ENCODE results near the gene ATP6AP2.

Gene ATP6AP2

GRCh38 chrX:40580537-40581335 lies at the start of gene ATP6AP2:
TSS of gene ATP6AP2 (plus strand) at chrX:40580970. CDS start at chrX:40581066, 96 bp downstream.
- H3K4me3 ChIP-seq (ENCODE audit: low read length): peak within 1 kb of the TSS; percentile 69
- no peak for TF ChIP-seq CTCF (IDR thresholded peaks at IDR 0.05; ENCODE audit: insufficient read depth, low read depth, low read length, missing control alignments)

GRCh38 chrX:40531056-40531826 lies 49.5 kb upstream of the ATP6AP2 start:
- TF ChIP-seq CTCF (IDR thresholded peaks at IDR 0.05; ENCODE audit: insufficient read depth, low read depth, low read length, missing control alignments): no peak
- DNase-seq (ENCODE audit: low read depth): peak; percentile 17
- H3K4me3 ChIP-seq (ENCODE audit: low read length): no peak overlapping the region

More at GRCh38 chrX:40580537-40581335, at the start of gene ATP6AP2:
- peak; percentile 93 for DNase-seq (ENCODE audit: low read depth)

GRCh38 chrX:40537310-40537709 lies 43.5 kb upstream of the ATP6AP2 start:
- DNase-seq (ENCODE audit: low read depth): no peak
- no peak overlapping the region for H3K4me3 ChIP-seq (ENCODE audit: low read length)
- no peak for TF ChIP-seq CTCF (IDR thresholded peaks at IDR 0.05; ENCODE audit: insufficient read depth, low read depth, low read length, missing control alignments)

- TF ChIP-seq CTCF (IDR thresholded peaks at IDR 0.05; ENCODE audit: insufficient read depth, low read depth, low read length, missing control alignments): no peak
- no peak for DNase-seq (ENCODE audit: low read depth)
- H3K4me3 ChIP-seq (ENCODE audit: low read length): no peak overlapping the region
Observed at GRCh38 chrX:40538406-40538805, 42.4 kb upstream of the ATP6AP2 start.

GRCh38 chrX:40539214-40540142 lies 41.3 kb upstream of the ATP6AP2 start:
- H3K4me3 ChIP-seq (ENCODE audit: low read length): no peak overlapping the region
- DNase-seq (ENCODE audit: low read depth): peak; percentile 72
- TF ChIP-seq CTCF (IDR thresholded peaks at IDR 0.05; ENCODE audit: insufficient read depth, low read depth, low read length, missing control alignments): no peak

GRCh38 chrX:40542208-40542607 lies 38.6 kb upstream of the ATP6AP2 start:
- DNase-seq (ENCODE audit: low read depth): no peak
- H3K4me3 ChIP-seq (ENCODE audit: low read length): no peak overlapping the region
- TF ChIP-seq CTCF (IDR thresholded peaks at IDR 0.05; ENCODE audit: insufficient read depth, low read depth, low read length, missing control alignments): no peak

Data from epithelial cell of esophagus (primary cell).